NAMALWA (cell line): Measurements from ENCODE around the gene ALDH1A1.

Experiments
- DNase-seq: peaks from one replicate; pipeline ENCODE4 v3.0.0-alpha.2; 2015; ENCODE audit warnings: low spot score

ALDH1A1 gene

GRCh38 chr9:72979405-72980100 is 26.7 kb upstream of the ALDH1A1 start:
- no peak for DNase-seq

DNA sequence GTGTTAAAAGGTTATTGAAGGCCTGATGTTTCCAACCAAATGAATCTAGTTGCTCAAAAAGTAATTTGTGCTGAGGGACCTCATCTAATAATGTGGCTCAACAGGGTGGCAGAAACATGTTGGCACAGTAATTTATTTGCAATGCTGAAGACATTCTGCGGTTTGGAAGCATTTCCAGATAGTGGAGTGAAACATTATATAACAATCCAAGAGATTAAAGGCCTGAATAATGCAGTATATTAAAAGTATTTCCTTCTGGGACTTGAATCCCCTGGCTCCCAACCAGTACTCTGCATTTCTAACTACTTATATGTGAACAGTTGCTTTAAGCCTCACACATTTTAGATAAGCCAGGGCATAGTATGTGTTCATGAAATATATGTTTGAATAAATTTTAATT is 25.9 kb upstream of the ALDH1A1 start:
- no peak for DNase-seq

- no peak for DNase-seq
Observed at GRCh38 chr9:72977670-72978069, 24.8 kb upstream of the ALDH1A1 start.

DNA sequence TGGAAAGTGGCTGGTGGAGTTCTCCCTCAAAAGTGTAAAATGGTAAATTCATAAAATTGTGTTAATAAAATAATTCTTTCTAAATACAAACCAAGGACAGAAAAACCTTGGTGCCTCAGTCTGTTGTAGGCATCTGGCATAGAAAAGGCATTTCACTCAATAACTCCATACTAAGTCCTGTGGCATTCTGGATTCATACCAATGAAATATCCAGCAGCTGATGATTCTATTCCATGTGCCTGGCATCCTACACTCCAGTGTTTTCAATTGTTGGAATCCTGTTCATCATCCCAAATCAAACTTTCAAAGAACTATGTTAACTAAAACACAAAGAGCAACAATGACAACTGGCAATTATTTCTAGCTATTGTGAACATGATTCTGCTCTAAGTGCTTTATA is 21.6 kb upstream of the ALDH1A1 start:
- no peak for DNase-seq

- no peak for DNase-seq
Observed at GRCh38 chr9:72972636-72973035, 19.8 kb upstream of the ALDH1A1 start.

- DNase-seq, result no peak
Observed at GRCh38 chr9:72971411-72971810, 18.6 kb upstream of the ALDH1A1 start.

DNA sequence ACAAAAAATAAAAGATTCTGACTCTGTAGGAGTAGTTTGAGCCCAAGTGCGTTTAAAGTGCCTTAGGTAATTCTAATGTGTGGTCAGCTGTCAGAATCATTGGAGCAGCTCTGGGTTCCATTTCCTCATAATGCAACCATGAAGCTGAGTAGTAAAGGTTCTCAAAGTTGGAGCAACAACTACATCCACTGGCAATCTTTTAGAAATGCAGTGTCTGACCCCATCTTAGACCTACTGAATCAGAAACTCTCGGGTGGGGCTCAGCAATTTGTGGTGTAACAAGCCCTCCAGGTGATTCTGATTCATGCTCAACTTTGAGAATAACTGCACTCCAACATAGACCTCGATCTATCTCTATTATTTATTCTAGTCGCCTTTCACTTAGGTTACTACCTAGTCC is 7.6 kb upstream of the ALDH1A1 start:
- no peak for DNase-seq

DNA sequence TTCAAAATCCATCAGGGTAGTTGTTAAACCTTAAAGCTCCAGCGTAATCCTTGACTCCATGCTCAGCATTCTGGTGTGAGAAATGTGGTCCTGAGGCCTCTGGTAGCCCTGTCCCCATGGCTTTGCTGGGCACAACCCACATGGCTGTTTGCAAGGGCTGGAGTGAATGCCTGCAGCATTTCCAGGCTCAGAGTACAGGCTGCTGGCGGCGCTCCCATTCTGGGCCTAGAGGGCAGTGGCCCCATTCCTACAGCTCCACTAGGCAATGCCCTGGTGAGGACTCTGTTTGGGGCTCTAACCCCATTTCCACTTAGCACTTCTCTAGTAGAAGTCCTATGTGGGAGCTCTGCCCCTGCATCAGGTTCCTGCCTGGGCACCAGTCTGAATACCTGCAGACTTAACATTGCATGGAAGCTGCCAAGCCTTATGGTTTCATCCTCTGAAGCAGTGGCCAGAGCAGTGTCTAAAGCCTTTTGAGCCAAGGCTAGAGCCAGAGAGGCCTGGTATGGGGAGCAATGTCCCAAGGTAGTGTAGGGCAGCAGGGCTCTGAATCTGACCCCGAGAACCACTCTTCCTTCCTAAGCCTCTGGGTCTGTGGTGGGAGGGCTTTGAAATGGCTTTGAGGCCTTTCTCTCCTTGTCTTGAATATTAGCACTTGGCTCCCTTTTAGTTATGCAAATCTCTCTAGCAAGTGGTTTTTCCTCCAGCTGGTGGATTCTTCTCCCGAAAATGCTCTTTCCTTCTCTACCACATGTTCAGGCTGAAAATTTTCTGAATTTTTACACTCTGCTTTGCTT is 5.8 kb upstream of the ALDH1A1 start:
- no peak for DNase-seq

DNA sequence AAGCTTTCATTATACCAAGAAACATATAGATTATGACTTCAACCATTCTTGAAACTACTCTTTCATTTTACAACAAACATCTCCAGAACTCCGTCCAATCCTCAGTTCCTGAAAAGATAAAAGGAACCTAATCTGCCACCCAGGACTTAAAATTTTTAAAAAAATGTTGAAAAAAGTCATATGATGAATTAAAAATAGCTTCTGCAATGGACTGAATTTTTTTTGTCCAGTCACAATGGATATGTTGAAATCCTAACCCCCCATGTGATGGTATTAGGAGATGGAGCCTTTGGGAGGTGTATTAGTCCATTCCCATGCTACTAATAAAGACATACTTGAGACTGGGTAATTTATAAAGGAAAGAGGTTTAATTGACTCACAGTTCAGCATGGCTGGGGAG is 2.7 kb upstream of the ALDH1A1 start:
- DNase-seq, result no peak

DNA sequence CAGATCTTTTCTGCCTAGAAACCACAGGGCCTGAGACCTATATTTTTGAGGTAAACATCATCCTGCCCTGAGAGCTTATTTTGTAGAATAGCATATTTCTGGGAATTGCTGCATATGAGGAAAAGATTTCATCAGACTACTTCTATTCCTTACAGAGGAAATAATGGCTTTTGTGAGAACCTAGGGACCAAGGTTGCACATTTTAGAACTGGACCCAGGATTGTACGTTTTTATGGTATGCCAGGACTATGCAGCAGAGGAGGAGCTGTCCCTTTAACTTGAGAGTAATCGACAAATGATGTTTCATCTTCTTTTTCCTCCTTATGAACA is 2.2 kb upstream of the ALDH1A1 start:
- DNase-seq, result no peak

DNA sequence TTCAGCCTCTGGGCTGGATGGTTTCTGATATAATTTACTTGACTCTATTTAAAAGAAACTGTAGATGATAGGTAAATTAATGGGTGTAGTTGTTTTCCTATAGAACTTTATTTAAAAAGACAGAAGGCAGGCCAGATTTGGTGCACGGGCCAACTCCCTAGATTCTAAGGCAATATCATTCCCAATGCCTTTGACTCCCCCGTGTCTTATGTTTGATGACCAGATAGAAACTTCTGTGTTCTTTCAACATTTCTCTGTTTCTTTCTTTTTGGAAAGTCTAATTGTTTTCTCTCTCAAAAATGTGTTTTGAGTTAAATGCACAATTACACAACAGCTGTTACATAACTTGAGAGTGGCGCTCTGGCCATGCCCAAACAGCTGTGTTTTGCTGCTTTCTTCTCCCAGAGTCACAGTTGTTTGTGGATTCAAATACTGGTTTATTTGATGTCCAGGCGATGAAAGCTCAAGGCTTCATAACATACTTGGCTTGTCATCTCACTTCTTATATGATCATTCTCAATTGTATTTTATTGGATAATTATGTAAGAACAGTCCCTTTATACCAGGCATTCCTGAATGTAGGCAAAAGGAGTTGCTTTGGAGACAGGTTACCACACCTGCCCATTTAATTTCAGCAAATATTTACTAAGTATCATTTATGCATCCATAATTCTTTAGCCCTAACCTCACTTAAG is 1.7 kb upstream of the ALDH1A1 start:
- no peak for DNase-seq

DNA sequence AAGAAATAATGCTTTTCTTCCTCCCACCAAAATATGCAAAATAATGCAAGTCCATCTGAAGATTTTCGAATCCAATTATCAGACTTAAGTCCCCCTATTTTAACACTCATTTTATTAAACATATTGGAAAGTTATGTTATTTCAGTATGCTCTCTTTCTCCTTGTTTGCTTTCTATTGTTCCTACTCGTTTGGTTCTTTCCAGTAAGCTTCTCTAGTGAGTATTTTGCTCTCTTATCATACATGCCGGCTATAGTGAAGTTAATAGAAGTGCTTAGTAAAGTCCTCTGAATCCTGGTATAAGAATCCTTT is 517 bp downstream of the ALDH1A1 start:
- DNase-seq, result no peak

- DNase-seq, result peak; percentile 2
Observed at GRCh38 chr9:72951520-72952380, 1.1 kb downstream of the ALDH1A1 start.

DNA sequence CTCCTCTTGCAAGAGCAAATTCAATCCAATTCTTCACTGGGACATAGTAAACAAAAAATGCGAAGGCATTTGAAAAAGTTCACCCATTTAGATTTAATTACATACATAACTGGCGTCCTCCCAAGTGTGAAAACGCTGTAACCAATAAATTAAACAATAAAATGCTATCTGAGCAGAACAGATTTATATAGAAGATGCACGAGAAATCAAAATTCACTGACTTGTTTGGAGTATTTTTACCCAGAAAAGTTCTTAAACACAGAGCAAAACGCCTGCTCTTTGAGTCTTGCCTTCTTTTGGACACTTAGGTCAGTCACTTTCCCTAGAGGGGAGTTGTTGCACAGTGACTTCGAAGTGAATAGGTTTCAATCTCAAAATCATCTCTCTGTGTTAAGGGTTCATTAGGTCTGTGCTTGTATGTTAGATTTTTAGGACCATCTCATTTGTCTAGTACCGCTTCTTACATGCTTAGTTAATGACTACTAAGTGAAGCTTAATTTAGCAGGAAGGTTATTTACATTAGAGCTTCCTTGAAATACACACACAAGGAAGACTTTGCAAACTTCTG is 1.9 kb downstream of the ALDH1A1 start:
- no peak for DNase-seq

- no peak for DNase-seq
Observed at GRCh38 chr9:72949918-72950325, 2.9 kb downstream of the ALDH1A1 start.

DNA sequence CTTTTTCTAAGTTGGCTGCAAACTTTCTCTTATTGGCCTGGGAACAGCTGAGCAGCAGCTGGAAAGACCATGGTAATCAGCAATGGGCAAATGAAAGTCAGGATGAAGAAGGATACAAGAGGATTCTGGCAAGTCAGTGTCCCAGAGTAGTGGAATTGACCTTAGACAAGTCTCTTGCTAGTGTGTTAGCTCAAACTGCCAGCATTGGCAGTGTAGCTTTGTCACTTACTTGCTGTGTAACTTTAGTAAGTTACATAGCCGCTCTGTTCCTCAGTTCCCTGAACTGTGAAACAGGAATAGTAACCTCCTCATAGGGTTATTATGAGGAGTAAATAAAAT is 3.6 kb downstream of the ALDH1A1 start:
- DNase-seq, result no peak

DNA sequence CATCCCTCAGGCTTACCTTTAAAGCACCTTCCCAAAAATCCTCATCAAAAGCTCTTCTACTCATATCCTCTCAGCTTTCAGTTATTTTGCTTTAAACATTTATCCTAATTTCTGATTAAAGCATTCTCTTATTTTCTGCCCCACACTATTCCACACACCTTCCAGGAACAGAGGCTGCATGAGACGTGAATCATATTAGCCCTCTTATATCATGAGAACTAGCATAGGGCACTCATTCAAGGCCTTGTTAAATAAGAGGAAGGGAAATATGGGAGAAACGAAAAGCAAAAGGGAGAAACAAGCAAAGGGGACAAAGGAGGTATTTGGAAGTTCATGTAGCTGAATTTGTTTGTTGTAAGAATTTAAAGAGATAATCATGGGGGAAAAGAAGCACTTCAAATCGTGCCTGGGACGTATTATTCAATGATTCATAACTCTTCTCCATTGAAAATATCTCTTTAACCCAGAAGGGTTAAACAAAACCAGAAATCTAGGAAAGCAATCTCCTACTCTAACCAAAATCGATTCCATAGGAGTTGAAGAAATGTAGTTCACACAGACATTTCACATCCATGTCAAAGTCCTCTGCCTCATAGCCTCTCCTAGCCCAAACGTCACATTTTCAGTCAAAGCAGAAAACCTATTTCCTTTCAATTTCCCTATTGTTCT is 4.1 kb downstream of the ALDH1A1 start:
- DNase-seq, result no peak

DNA sequence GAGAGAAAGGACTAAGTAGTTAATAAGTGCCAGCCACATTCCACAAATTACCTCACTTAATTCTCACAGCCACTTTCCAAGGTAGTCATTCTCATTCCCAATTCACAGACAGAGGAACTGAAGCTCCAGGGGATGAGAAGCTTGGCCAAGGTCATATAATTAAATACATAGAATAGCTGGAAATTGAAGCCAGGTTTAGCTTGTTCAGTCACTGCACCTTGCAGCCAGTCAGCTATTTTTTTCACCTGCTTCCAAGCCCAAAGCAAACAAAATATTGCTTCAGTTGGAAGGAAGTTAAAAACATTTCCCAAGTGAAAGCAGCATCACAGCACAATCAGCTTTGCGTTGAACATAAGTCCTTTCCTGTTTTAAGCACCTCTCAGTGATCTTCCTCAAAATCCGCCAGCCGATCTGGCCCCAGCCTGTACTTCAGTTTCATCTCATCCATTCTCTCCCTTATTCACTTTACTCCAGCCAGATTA is 4.8 kb downstream of the ALDH1A1 start:
- no peak for DNase-seq

DNA sequence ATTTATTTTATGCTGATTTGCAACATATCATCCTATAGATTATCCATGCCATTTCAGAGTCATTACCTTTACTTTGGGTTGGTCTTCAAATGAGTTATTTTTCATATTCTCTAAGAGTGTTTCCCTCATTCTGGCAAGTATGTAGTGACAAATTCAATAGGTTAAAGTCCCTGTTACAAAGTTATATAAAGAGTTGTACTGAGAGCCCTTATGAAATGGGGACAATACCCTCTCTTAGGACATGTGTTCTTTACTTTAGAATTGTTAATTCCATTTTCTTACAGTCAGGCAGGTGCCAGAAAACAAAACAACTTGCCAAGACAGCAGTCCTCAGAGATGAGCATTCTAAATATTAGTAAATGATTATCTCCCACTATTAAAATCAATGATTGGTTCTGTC is 6.0 kb downstream of the ALDH1A1 start:
- no peak for DNase-seq

- DNase-seq, result no peak
Observed at GRCh38 chr9:72946318-72946717, 6.5 kb downstream of the ALDH1A1 start.

DNA sequence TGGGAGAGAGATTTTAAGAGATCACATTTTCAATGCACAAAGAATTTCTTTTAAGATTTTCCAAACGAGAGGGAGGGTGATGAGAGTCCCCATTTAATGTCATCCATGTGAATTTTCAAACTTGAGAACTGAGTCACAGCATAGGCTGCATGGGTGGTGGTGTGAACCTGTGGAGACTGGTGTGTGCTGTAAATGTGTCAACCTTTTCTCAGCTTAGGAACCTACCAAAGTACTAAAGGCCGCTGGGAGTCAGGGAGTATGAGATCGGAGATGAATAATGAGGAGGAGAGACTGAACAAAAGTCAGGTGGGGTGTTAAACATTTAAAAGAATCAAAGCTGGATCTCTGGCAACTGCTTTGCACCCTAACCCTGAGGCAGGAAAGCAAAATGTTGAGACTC is 7.5 kb downstream of the ALDH1A1 start:
- DNase-seq, result no peak
